ENCODE measurements around the gene TMEM37.

DNA sequence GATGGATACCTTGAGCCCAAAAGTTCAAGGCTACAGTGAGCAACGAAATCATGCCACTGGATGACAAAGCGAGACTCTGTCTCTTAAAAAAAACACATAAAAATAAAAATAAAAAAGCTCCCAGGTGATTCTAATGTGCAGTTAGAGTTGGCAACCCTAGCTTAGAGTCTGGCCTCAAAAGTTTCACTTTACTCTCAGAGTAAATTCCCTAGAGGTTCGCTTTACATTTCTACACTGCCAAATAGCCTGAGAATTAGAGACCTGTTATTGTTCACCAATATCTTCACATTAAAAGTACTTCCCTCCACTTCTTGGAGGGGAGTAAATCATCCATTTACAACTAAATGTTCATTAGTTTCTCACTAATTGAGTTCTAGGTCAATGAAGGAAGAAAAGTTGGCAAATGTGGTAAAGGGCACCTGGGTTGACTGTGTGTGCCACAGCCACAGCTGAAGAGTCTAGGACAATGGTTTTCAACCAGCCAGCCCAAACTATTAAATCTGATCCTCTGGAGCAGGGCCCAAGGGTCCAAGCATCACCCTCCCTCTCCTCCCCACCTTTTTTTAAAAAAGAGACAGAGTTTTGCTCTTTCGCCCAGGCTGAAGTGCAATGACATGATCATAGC, 15.2 kb upstream of the TMEM37 start:
- TF ChIP-seq POLR2A (IDR thresholded peaks at IDR 0.05; ENCODE audit: low read depth) (no peak), POLR2AphosphoS5 (IDR thresholded peaks at IDR 0.05) (no peak)
- TF ChIP-seq, protein P1, sequence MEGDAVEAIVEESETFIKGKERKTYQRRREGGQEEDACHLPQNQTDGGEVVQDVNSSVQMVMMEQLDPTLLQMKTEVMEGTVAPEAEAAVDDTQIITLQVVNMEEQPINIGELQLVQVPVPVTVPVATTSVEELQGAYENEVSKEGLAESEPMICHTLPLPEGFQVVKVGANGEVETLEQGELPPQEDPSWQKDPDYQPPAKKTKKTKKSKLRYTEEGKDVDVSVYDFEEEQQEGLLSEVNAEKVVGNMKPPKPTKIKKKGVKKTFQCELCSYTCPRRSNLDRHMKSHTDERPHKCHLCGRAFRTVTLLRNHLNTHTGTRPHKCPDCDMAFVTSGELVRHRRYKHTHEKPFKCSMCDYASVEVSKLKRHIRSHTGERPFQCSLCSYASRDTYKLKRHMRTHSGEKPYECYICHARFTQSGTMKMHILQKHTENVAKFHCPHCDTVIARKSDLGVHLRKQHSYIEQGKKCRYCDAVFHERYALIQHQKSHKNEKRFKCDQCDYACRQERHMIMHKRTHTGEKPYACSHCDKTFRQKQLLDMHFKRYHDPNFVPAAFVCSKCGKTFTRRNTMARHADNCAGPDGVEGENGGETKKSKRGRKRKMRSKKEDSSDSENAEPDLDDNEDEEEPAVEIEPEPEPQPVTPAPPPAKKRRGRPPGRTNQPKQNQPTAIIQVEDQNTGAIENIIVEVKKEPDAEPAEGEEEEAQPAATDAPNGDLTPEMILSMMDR (IDR thresholded peaks at IDR 0.05) = no peak
